Ishikawa (cell line): ENCODE results near the gene RNASE11.

Experiments
- CEBPB ChIP-seq: IDR thresholded peaks from 2 replicates; pipeline ENCODE4 v1.6.1; 2012
- CREB1 ChIP-seq: IDR thresholded peaks from 2 replicates; pipeline ENCODE4 v1.6.1; 2012; ENCODE audit warnings: low read depth
- EP300 ChIP-seq: IDR thresholded peaks from 2 replicates; pipeline ENCODE4 v1.6.1; 2012; ENCODE audit warnings: borderline replicate concordance
- FOXM1 ChIP-seq: IDR thresholded peaks from 2 replicates; pipeline ENCODE4 v1.6.1; 2012; ENCODE audit warnings: low read depth, borderline replicate concordance
- MAX ChIP-seq: IDR thresholded peaks from 2 replicates; pipeline ENCODE4 v1.6.1; 2012
- NFIC ChIP-seq: IDR thresholded peaks from 2 replicates; pipeline ENCODE4 v1.6.1; 2012
- RAD21 ChIP-seq: IDR thresholded peaks from 2 replicates; pipeline ENCODE4 v1.6.1; 2012; ENCODE audit warnings: low read depth
- TAF1 ChIP-seq: IDR thresholded peaks from 2 replicates; pipeline ENCODE4 v1.6.1; 2012; ENCODE audit warnings: low read depth, mild to moderate bottlenecking
- TCF12 ChIP-seq: IDR thresholded peaks from 2 replicates; pipeline ENCODE4 v1.6.1; 2012; ENCODE audit warnings: low read depth
- TEAD4 ChIP-seq: IDR thresholded peaks from 2 replicates; pipeline ENCODE4 v1.6.1; 2012
- YY1 ChIP-seq: IDR thresholded peaks from 2 replicates; pipeline ENCODE4 v1.6.1; 2012; ENCODE audit warnings: low read depth
- ZBTB7A ChIP-seq: IDR thresholded peaks from 2 replicates; pipeline ENCODE4 v1.6.1; 2012; ENCODE audit warnings: low read depth
- TF ChIP-seq, protein P1 (sequence below): IDR thresholded peaks from 2 replicates; pipeline ENCODE4 v1.6.1; 2012; ENCODE audit warnings: low read depth, mild to moderate bottlenecking
- TF ChIP-seq, protein P2 (sequence below): IDR thresholded peaks from 2 replicates; pipeline ENCODE4 v1.6.1; 2012

GRCh38 chr14:20583142-20583541, 4.7 kb downstream of the RNASE11 start:
- TF ChIP-seq RAD21 (no peak), YY1 (no peak), MAX (no peak), EP300 (no peak), TCF12 (no peak), TAF1 (no peak), FOXM1 (no peak), CEBPB (no peak), TEAD4 (no peak), NFIC (no peak), CREB1 (no peak), ZBTB7A (no peak)
- TF ChIP-seq, protein P1, sequence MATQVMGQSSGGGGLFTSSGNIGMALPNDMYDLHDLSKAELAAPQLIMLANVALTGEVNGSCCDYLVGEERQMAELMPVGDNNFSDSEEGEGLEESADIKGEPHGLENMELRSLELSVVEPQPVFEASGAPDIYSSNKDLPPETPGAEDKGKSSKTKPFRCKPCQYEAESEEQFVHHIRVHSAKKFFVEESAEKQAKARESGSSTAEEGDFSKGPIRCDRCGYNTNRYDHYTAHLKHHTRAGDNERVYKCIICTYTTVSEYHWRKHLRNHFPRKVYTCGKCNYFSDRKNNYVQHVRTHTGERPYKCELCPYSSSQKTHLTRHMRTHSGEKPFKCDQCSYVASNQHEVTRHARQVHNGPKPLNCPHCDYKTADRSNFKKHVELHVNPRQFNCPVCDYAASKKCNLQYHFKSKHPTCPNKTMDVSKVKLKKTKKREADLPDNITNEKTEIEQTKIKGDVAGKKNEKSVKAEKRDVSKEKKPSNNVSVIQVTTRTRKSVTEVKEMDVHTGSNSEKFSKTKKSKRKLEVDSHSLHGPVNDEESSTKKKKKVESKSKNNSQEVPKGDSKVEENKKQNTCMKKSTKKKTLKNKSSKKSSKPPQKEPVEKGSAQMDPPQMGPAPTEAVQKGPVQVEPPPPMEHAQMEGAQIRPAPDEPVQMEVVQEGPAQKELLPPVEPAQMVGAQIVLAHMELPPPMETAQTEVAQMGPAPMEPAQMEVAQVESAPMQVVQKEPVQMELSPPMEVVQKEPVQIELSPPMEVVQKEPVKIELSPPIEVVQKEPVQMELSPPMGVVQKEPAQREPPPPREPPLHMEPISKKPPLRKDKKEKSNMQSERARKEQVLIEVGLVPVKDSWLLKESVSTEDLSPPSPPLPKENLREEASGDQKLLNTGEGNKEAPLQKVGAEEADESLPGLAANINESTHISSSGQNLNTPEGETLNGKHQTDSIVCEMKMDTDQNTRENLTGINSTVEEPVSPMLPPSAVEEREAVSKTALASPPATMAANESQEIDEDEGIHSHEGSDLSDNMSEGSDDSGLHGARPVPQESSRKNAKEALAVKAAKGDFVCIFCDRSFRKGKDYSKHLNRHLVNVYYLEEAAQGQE = no peak
- TF ChIP-seq, protein P2, sequence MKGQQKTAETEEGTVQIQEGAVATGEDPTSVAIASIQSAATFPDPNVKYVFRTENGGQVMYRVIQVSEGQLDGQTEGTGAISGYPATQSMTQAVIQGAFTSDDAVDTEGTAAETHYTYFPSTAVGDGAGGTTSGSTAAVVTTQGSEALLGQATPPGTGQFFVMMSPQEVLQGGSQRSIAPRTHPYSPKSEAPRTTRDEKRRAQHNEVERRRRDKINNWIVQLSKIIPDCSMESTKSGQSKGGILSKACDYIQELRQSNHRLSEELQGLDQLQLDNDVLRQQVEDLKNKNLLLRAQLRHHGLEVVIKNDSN = no peak
